Measurements from ENCODE around the gene METTL26. TPM values are rescaled to one million over a fixed set of nuclear protein-coding genes. Genes with fewer than 3 reads are reported as not detected.

METTL26 gene
- total RNA-seq, 4 donors from 2014 or later, result 147 to 204 (median 176) TPM

- H3K27ac ChIP-seq, result no peak overlapping the region
- H3K4me1 ChIP-seq, result peaks cover 0 to 16% (median 14%) of the 10 kb centered on the region in 4 donors
- no peak for DNase-seq (ENCODE audit: low spot score in 2 of 2)
- H3K9me3 ChIP-seq, result no peaks in the 10 kb centered on the region
- no peaks in the 10 kb centered on the region for H3K27me3 ChIP-seq
- TF ChIP-seq CTCF (IDR thresholded peaks at IDR 0.05), result no peak
- H3K4me3 ChIP-seq, result no peak overlapping the region
- peaks cover 0 to 57% (median 0%) of the 10 kb centered on the region in 3 donors for H3K36me3 ChIP-seq
- 90 to 91% methylated on average over 27 to 29 of the region's 35 CpGs for WGBS, 2 donors
Measured at GRCh38 chr16:658679-659571, 22.8 kb upstream of the METTL26 start.

GRCh38 chr16:657487-657886 is 21.4 kb upstream of the METTL26 start:
- peaks cover 0 to 71% (median 0%) of the 10 kb centered on the region in 3 donors for H3K36me3 ChIP-seq
- peaks cover 0 to 16% (median 14%) of the 10 kb centered on the region in 4 donors for H3K4me1 ChIP-seq
- H3K4me3 ChIP-seq, result no peak overlapping the region
- H3K9me3 ChIP-seq, result no peaks in the 10 kb centered on the region
- H3K27me3 ChIP-seq, result no peaks in the 10 kb centered on the region
- TF ChIP-seq POLR2A (IDR thresholded peaks at IDR 0.05) (no peak), EP300 (IDR thresholded peaks at IDR 0.05) (no peak), CTCF (IDR thresholded peaks at IDR 0.05) (no peak)
- H3K27ac ChIP-seq, result no peak overlapping the region
- 94 to 95% methylated on average over 9 to 15 of the region's 22 CpGs for WGBS, 2 donors
- DNase-seq (ENCODE audit: low spot score in 2 of 2), result no peak

- WGBS, 2 donors, result 85 to 88% methylated on average over 12 of the region's 12 CpGs
- no peak overlapping the region for H3K4me3 ChIP-seq
- TF ChIP-seq POLR2A (IDR thresholded peaks at IDR 0.05), result no peak
- TF ChIP-seq EP300 (IDR thresholded peaks at IDR 0.05), result no peak
- TF ChIP-seq CTCF (IDR thresholded peaks at IDR 0.05), result no peak
- H3K36me3 ChIP-seq, result peaks cover 0 to 74% (median 0%) of the 10 kb centered on the region in 3 donors
- no peak overlapping the region for H3K27ac ChIP-seq
- H3K9me3 ChIP-seq, result no peaks in the 10 kb centered on the region
- DNase-seq (ENCODE audit: low spot score in 2 of 2), result no peak
- H3K4me1 ChIP-seq, result peaks cover 0 to 12% (median 7%) of the 10 kb centered on the region in 4 donors
- no peaks in the 10 kb centered on the region for H3K27me3 ChIP-seq
Measured at GRCh38 chr16:654034-654433, 17.9 kb upstream of the METTL26 start.

DNA sequence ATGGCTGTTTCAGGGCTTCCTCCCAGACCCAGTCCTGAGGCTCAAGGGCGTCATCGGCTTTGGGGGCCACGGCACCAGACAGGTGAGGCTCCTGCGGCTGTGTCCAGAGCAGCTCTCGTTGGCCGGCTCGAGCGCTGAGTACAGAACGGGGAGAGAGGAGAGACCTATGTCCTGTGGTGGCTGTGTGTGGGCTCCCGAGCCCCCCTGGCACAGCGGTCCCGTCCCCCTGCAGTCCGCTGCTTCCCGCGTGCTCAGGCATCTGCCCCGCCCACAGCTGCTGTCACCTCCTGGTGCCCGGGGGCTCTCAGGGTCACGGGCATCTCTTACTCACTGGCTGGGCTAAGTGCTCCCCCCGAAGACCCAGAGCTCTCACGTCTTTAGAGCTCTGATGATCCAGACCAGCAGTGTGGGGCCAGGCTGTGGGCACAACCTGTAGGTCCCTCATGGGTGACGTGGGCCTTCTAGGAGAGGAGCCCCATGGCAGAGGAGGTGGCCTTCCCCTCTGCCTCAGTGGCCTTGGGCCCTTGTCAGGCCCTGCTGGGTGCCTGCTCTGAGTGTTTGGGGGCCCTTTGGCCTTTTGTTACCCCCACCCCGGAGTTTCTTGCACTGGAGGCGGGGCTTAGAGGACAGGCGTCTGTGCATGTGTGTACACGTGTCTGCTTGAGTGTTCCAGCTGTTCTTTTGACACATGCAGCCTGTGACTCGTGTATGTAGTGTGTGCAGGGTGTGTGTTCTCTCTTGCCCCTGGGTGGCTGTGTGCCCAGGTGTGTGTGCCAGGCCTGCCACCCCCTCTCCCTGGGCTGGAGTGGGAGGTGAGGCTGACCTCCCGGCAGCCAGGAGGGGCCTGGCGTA is 16.6 kb upstream of the METTL26 start:
- H3K4me1 ChIP-seq, result peaks cover 0 to 21% (median 10%) of the 10 kb centered on the region in 4 donors
- H3K27me3 ChIP-seq, result no peaks in the 10 kb centered on the region
- H3K36me3 ChIP-seq, result peaks cover 0 to 60% (median 0%) of the 10 kb centered on the region in 3 donors
- H3K27ac ChIP-seq, result no peak overlapping the region
- TF ChIP-seq POLR2A (IDR thresholded peaks at IDR 0.05) (no peak), CTCF (IDR thresholded peaks at IDR 0.05) (no peak), EP300 (IDR thresholded peaks at IDR 0.05) (no peak)
- no peak overlapping the region for H3K4me3 ChIP-seq
- no peak for DNase-seq (ENCODE audit: low spot score in 2 of 2)
- H3K9me3 ChIP-seq, result no peaks in the 10 kb centered on the region
- 73 to 80% methylated on average over 18 to 26 of the region's 28 CpGs for WGBS, 2 donors
